Measurements from ENCODE around the gene ZFP36.
A peak's percentile ranks its signal among the peaks of the same experiment; 100 is the strongest.

The ZFP36 gene

DNA sequence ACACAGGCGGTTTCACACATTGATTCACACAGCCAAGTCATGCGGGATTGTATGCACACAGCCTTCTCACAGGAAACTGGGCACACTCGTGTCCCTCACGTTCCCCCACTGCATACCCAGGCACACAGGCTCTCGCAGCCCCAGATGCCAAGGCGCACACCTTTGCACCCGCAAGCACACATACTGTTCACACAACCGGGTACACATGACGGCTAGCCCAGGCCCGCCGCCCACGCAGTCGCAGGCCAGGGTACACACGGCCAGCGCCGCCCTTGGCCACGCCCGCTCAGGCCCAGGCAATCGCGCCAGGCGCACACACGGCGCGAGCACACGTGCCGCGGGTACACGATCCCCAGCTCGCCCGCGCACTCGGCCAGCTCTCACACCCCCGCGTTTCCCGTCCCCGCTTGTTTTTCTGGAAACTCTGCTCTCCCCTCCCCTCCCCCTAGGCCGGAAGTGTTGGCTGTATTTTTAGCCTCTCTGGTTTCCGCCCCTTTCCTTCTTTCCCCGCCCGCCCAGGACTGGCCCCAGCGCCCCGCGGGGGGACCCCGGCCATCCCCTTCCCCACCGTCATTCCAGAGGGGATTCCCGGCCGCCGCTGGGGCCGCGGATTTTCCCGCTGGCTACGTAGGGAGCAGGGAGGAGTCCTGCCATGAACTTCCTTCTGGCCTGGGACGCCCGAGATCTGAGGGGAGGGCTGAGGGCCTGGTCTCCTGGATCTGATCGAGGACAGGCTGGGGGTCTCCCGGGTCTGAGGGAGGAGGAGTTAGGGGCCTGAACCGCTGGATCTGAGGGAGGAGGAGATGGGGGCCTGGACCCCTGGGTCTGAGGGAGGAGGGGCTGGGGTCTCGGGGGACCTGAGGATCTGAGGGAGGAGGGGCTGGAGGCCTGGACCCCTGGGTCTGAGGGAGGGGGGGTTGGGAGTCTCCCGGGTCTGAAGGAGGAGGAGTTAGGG lies 4.0 kb upstream of the ZFP36 start:
- in situ Hi-C loops (cut with MboI; ENCODE audit: low pct_unique_long_range_greater_than_20kb, low sequenced_read_pairs), result no loop called here

DNA sequence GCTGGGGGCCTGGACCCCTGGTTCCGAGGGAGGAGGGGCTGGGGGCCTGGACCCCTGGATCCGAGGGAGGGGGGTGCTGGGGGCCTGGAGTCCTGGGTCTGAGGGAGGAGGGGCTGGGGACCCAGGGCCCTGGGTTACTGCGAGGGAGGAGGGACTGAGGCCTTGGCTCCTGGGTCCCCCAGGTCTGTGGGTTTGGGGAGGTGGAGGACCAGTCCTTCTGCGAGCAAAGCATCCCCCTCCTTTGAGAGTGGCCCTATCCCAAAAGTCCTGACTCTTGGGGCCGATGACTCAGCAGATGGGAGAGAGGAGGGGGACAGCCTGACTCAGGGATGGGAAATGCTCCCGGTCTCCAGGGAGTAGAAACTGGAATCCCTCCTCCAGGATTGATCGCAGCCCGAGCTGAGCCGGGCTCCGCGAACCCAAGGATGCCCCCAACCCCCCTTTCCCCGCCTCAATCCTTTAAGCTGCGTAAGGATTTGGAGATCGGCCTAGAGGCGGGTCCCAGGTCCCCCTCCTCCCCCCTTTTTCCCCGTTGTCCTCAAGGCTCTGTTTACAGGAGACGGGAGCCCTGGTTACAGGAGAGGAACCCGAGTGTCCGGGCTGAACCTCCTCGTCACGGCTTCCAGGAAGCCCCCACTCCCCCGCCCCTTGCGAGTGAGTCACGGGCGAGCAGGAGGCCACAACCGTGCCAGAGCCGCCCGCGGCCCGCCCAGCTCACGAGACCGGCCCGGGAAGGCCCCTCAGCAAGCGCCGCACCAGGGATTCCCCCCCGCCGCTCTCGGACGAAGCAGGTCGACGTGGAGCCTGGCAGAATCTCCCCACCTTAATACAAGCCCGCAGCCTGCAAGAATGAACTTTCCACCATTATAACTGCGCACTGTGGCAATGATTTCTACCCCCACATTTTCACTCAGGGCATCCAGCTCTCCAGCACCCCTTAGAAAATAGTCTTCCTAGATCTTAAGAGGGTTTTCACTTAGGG lies 3.0 kb upstream of the ZFP36 start:
- in situ Hi-C loops (cut with MboI; ENCODE audit: low pct_unique_long_range_greater_than_20kb, low sequenced_read_pairs), result no loop called here

More for the DNA sequence above, 4.0 kb upstream of the ZFP36 start:
- DNase-seq, result peak; percentile 93

DNA sequence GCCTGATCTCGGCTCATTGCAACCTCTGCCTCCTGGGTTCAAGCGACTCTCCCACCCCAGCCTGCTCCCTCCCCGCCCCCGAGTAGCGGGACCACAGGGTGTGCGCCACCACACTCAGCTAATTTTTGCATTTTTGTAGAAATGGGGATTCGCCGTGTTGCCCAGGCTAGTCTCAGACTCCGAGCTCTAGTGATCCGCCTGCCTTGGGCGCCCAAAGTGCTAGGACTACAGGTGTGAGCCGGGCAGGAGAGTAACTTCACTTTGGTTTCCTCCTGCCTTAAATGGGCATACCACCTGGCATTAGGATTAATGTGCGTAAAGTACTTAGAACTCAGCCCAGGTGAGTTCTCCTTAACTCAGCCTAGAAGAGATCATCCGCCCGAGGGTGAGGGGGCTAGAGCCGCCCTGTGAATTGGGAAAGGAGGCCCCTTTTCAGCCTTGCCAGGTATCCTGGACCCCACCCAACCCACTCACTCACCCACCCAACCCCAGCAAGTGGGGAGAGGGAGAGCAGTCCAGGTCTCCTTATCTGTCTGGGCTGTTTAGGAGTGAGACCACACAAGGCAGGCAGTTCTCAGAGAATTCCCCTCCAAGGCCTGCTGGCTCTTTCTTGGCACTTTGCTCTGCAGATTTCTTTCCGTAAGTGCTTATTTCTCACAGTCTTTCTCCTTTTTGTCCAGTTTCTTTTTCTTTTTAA lies 1.2 kb upstream of the ZFP36 start:
- no peak for DNase-seq
- in situ Hi-C loops (cut with MboI; ENCODE audit: low pct_unique_long_range_greater_than_20kb, low sequenced_read_pairs), result no loop called here

More for the DNA sequence above, 3.0 kb upstream of the ZFP36 start:
- DNase-seq, result peak; percentile 89

DNA sequence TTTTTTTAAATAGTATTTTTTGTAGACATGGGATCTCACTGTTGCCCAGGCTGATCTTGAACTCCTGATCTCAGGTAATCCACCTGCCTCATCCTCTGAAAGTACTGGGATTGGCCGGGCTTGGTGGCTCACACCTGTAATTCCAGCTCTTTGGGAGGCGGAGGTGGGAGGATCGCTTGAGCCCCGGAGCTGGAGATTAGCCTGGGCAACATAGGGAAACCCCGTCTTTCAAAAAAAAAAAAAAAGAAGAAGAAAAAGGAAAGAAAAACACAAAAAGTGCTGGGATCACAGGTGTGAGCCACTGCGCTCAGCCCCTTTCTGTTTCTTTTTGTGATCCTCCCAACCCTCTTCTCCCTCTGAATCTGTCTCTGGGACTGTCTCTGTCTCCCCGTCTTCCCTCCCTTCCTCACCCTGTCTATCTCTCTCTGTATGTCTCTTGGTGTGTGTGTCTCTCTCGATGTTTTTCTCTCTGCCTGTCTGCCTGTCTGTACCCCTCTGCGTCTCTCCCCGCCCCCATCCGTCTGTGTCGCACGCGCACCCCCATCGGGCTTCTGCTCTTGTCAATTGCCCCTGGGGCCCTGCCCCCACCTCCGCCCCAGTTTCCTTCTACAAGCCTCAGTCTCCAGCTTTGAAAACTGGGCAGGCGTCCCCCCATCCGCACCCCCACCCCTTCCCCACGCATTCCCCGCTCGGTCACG lies 540 bp upstream of the ZFP36 start:
- DNase-seq, result peak; percentile 67
- in situ Hi-C loops (cut with MboI; ENCODE audit: low pct_unique_long_range_greater_than_20kb, low sequenced_read_pairs), result no loop called here

- in situ Hi-C loops (cut with MboI; ENCODE audit: low pct_unique_long_range_greater_than_20kb, low sequenced_read_pairs), result no loop called here
- no peak for DNase-seq
Measured at GRCh38 chr19:39407410-39407659, 688 bp downstream of the ZFP36 start.

DNA sequence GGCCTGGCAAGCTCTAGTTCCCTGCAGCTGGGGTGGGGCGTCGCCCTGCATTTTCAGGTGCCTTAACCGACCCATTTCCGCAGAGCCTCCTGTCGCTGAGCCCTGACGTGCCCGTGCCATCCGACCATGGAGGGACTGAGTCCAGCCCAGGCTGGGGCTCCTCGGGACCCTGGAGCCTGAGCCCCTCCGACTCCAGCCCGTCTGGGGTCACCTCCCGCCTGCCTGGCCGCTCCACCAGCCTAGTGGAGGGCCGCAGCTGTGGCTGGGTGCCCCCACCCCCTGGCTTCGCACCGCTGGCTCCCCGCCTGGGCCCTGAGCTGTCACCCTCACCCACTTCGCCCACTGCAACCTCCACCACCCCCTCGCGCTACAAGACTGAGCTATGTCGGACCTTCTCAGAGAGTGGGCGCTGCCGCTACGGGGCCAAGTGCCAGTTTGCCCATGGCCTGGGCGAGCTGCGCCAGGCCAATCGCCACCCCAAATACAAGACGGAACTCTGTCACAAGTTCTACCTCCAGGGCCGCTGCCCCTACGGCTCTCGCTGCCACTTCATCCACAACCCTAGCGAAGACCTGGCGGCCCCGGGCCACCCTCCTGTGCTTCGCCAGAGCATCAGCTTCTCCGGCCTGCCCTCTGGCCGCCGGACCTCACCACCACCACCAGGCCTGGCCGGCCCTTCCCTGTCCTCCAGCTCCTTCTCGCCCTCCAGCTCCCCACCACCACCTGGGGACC lies 1.2 kb downstream of the ZFP36 start:
- in situ Hi-C loops (cut with MboI; ENCODE audit: low pct_unique_long_range_greater_than_20kb, low sequenced_read_pairs), result no loop called here
- DNase-seq, result peak; percentile 20

- in situ Hi-C loops (cut with MboI; ENCODE audit: low pct_unique_long_range_greater_than_20kb, low sequenced_read_pairs), result no loop called here
- DNase-seq, result peak; percentile 35
Measured at GRCh38 chr19:39408392-39409207, 2.0 kb downstream of the ZFP36 start.

DNA sequence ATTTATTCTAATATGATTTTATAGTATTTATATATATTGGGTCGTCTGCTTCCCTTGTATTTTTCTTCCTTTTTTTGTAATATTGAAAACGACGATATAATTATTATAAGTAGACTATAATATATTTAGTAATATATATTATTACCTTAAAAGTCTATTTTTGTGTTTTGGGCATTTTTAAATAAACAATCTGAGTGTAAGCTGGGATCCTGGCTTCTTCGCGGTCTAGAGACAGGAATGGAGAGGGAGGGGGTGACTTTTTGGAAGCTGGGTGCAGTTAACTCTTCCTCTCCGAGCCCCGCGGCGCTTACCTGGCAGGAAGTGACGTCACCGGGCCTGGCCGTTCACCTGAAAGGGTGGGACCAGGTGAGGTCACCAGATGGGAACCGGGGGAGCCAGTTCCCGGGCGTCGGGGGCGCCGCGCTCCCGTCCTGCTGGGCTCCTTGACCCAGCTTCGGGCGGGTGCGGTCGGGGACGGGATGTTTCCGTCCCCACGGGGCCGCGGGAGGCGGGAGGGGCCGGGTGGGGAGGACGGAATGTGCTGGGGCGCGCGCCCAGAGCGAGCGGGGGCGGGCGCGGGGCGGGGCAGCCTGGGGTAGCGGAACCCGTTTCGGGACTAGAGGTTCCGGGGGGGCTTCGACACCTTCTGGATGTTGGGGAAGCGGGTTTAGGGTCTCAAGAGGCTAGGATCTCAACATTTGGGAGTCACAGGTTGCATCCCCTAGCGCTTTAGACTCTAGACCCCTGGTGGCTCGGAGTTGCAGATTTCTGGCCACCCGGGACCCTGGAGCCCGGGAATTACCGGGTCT lies 2.8 kb downstream of the ZFP36 start:
- DNase-seq, result peak; percentile 53
- in situ Hi-C loops (cut with MboI; ENCODE audit: low pct_unique_long_range_greater_than_20kb, low sequenced_read_pairs), result no loop called here

DNA sequence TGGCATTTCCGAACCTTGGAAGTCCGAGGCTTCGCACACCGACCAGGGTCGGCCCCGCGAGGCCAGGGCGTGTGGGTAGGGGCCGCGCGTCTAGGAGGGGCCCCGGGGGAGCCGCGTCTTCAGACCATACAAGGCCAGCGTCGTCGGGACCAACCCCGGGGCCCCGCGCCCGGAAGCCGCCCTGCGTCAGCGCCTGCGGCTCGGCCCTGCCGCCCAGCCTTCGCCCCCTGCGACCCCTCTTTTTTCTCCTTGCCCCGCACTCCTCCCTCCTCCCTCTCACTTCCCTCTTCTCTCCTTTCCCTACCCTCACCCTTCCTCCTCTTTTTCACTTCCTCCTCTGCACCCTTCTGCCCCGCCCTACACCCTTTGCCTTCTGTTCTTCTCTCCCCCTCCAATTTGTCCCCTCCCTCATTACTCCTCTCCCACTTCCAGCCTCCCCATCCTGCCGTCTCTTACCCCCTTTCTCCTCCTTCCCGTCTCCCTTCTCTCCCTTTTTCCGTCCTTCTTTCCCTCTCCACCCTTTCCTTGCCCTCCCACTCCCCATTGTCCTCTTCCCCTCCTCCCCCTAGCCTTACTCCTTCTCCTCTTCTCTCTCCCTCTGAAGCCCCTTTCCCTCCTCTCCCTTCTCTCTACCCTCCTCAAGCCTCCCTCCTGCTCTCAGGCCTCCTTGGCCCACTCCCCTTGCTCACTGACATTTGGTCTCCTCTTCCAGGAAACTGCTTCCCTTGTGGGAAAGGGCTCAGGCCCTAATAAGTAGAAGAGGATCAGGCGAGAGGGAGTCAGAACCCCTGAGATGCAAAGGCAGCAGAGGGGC lies 3.6 kb downstream of the ZFP36 start:
- in situ Hi-C loops (cut with MboI; ENCODE audit: low pct_unique_long_range_greater_than_20kb, low sequenced_read_pairs), result no loop called here
- peak; percentile 83 for DNase-seq

DNA sequence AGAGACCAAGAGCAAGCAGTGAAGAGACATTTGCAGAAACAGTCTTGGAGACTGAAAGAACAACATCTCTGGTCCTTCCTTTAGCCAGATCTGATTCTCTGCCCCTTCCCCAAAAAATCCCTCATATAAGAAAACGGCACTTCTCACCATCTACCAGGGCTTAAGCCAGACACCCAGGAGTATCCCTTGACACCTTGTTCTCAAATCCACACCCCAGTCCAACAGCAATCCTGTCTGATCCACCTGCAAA lies 4.1 kb downstream of the ZFP36 start:
- in situ Hi-C loops (cut with MboI; ENCODE audit: low pct_unique_long_range_greater_than_20kb, low sequenced_read_pairs), result no loop called here
- DNase-seq, result no peak

- in situ Hi-C loops (cut with MboI; ENCODE audit: low pct_unique_long_range_greater_than_20kb, low sequenced_read_pairs), result no loop called here
- no peak for DNase-seq
Measured at GRCh38 chr19:39411081-39411831, 4.6 kb downstream of the ZFP36 start.

- no peak for DNase-seq
- in situ Hi-C loops (cut with MboI; ENCODE audit: low pct_unique_long_range_greater_than_20kb, low sequenced_read_pairs), result no loop called here
Measured at GRCh38 chr19:39411832-39412099, 5.1 kb downstream of the ZFP36 start.

DNA sequence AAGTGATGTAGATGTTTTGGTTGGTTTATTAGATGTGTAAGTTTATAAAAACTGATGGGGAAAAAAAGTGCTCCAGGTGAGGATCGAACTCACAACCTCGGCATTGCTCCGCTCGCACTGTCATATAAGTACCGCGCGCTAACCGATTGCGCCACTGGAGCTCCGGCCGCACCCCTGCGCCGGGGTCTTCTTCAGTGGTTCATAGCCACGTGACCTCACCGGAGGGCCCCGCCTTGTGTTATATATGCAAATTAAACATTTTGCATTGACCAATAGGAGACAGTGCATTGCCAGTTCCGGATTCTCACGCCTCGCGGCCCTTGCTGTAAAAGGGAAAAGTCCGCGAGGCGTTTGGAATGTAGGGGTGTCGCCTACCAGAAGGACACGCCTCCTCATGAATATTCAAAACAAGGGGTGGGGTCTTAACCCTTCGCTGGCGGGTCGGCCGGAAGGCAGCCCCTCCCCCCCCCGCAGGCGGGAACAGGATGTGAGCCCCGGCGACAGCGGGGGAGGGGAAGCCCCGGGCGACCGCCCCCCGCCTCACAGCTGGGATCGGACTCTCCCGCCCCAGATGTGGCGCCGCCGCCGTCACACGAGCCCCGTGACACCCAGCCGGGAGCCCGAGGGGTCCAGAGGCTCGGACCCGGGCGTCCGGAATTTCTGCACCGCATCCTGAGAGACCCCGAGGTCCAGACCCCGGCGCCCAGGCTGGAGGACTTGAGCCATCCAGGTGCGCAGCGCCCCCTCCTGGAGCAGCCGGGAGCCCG lies 5.6 kb downstream of the ZFP36 start, which contains the start of gene PLEKHG2:
TSS of gene PLEKHG2 (plus strand) at position 570 of the 767 bp plus-strand sequence. CDS start 1,418 bp downstream, outside the sequence.
- peak; percentile 100 for DNase-seq
- in situ Hi-C loops (cut with MboI; ENCODE audit: low pct_unique_long_range_greater_than_20kb, low sequenced_read_pairs), result no loop called here

- DNase-seq, result no peak
- in situ Hi-C loops (cut with MboI; ENCODE audit: low pct_unique_long_range_greater_than_20kb, low sequenced_read_pairs), result no loop called here
Measured at GRCh38 chr19:39412867-39413271, 6.2 kb downstream of the ZFP36 start.

GRCh38 chr19:39413272-39413910 lies 6.7 kb downstream of the ZFP36 start:
- in situ Hi-C loops (cut with MboI; ENCODE audit: low pct_unique_long_range_greater_than_20kb, low sequenced_read_pairs), result no loop called here
- no peak for DNase-seq

All from KBM-7 (cell line).